Measurements from ENCODE around the gene COL5A1.

DNA sequence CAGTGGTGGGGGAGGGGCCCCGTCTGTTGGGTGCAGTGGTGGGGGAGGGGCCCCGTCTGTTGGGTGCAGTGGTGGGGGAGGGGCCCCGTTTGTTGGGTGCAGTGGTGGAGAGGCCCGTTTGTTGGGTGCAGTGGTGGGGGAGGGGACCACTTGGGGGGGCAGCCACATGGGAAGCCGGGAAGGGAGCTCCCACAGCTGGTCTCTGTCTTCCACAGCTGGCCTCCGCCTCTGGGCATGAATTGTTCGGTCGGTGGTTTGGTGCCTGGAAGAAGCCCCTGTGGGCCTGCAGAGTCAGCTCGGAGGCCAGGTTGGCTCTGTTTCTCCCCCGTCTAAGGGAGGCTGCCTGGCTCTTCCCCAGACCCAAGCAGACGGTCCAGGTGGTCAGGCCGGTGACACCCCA lies 69.3 kb downstream of the COL5A1 start:
- TF ChIP-seq, protein P1, sequence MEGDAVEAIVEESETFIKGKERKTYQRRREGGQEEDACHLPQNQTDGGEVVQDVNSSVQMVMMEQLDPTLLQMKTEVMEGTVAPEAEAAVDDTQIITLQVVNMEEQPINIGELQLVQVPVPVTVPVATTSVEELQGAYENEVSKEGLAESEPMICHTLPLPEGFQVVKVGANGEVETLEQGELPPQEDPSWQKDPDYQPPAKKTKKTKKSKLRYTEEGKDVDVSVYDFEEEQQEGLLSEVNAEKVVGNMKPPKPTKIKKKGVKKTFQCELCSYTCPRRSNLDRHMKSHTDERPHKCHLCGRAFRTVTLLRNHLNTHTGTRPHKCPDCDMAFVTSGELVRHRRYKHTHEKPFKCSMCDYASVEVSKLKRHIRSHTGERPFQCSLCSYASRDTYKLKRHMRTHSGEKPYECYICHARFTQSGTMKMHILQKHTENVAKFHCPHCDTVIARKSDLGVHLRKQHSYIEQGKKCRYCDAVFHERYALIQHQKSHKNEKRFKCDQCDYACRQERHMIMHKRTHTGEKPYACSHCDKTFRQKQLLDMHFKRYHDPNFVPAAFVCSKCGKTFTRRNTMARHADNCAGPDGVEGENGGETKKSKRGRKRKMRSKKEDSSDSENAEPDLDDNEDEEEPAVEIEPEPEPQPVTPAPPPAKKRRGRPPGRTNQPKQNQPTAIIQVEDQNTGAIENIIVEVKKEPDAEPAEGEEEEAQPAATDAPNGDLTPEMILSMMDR (IDR thresholded peaks at IDR 0.05): no peak
- no peak for TF ChIP-seq POLR2A (IDR thresholded peaks at IDR 0.05)
- TF ChIP-seq EP300 (IDR thresholded peaks at IDR 0.05): no peak

Measured in upper lobe of left lung (tissue), 4 donors.